SKM-1 treated with dmso at 0.1 percent for 144 hours (cell line): ENCODE data around the gene CNPY3.

Experiments
- DNase-seq: peaks from one replicate; lab custom pipeline; 2025; ENCODE audit not compliant: unreplicated experiment; lab: John Stamatoyannopoulos, UW

Gene CNPY3

GRCh38 chr6:42958125-42958524, 28.8 kb downstream of the CNPY3 start:
- DNase-seq: no peak

- no peak for DNase-seq
Observed at GRCh38 chr6:42959917-42960242, 30.6 kb downstream of the CNPY3 start.

GRCh38 chr6:42960243-42961019, 31.2 kb downstream of the CNPY3 start, which contains the start of gene GNMT:
Gene GNMT, plus strand, starts transcription at chr6:42960754. Its CDS starts 14 bp downstream, at chr6:42960768.
- no peak for DNase-seq

- DNase-seq: no peak
Observed at GRCh38 chr6:42961020-42961470, 31.8 kb downstream of the CNPY3 start.

- no peak for DNase-seq
Observed at GRCh38 chr6:42962096-42962495, 32.8 kb downstream of the CNPY3 start.

GRCh38 chr6:42962502-42963178, 33.4 kb downstream of the CNPY3 start:
- no peak for DNase-seq

- no peak for DNase-seq
Observed at GRCh38 chr6:42963179-42963854, 34.0 kb downstream of the CNPY3 start.

- peak; percentile 30 for DNase-seq
Observed at GRCh38 chr6:42963855-42964605, 34.8 kb downstream of the CNPY3 start.

- no peak for DNase-seq
Observed at GRCh38 chr6:42966571-42966970, 37.3 kb downstream of the CNPY3 start.

GRCh38 chr6:42967228-42967627, 37.9 kb downstream of the CNPY3 start:
- DNase-seq: no peak

GRCh38 chr6:42968126-42968701, 38.9 kb downstream of the CNPY3 start:
- no peak for DNase-seq

GRCh38 chr6:42968783-42969182, 39.5 kb downstream of the CNPY3 start:
- no peak for DNase-seq

- DNase-seq: no peak
Observed at GRCh38 chr6:42969431-42969830, 40.2 kb downstream of the CNPY3 start.

- DNase-seq: no peak
Observed at GRCh38 chr6:42969934-42970333, 40.7 kb downstream of the CNPY3 start.

GRCh38 chr6:42970871-42971612, 41.8 kb downstream of the CNPY3 start:
- no peak for DNase-seq

GRCh38 chr6:42971746-42972327, 42.6 kb downstream of the CNPY3 start:
- no peak for DNase-seq

- no peak for DNase-seq
Observed at GRCh38 chr6:42973926-42974325, 44.6 kb downstream of the CNPY3 start.

- no peak for DNase-seq
Observed at GRCh38 chr6:42974919-42975505, 45.7 kb downstream of the CNPY3 start.

- DNase-seq: no peak
Observed at GRCh38 chr6:42978487-42978838, 49.2 kb downstream of the CNPY3 start.
